GM20431 (cell line): ENCODE data around the gene CNPY2.
"Not testable (repeated sequence)": the region's sequence is repeated elsewhere in the genome, so short reads cannot be mapped to it uniquely, and the experiment has no call there.

Experiments
- in situ Hi-C: fragments of 300-500 bp; cut with MseI, MboI; formaldehyde crosslinking; loops from one replicate; pipeline ENCODE4 v1.15.0; 2020; ENCODE audit warnings: low sequenced_read_pairs; ENCODE audit not compliant: unreplicated experiment

The CNPY2 gene

DNA sequence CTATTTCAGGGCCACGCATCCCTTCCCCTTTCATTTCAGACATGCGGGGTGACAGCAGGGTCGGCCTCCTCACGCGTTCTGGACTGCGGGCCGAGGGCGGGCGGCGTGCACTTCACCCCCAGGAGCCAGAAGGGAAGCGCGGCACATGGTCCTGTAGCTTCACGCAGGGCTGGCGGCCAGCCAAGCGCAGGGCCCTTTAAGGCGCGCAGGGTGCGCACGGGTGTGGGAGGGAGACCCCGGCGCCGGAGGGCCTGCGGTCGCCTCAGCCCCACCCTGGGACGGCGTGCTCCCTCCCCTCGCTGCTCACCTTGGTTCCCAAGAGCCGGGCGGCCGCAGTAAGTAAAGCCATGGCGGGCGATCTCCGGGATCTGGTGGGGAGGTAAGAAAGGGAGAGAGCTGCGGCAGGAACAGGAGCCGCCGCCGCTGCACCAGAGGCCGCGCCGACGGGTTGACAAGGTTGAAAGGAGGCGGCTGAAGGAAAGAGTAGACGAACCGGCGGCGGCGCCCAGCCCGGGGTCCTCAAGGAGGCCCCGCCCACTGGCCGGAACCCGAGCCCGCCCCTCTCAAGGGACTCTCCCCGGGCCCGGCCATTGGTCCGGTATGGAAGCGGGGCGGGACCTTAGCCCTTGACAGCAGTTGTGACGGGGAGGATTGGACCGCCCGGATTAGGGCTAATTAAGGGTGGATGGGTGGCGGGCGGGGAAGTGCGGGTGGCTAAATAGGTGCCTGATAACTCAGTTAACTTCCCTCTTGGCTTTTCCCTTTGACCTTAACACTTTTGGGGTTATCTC, 15.7 kb downstream of the CNPY2 start, which contains the start of gene CS:
TSS of gene CS (minus strand) at position 478 of the 791 bp plus-strand sequence. CDS start at position 349, 129 bp downstream.
- in situ Hi-C loops: no loop called here

DNA sequence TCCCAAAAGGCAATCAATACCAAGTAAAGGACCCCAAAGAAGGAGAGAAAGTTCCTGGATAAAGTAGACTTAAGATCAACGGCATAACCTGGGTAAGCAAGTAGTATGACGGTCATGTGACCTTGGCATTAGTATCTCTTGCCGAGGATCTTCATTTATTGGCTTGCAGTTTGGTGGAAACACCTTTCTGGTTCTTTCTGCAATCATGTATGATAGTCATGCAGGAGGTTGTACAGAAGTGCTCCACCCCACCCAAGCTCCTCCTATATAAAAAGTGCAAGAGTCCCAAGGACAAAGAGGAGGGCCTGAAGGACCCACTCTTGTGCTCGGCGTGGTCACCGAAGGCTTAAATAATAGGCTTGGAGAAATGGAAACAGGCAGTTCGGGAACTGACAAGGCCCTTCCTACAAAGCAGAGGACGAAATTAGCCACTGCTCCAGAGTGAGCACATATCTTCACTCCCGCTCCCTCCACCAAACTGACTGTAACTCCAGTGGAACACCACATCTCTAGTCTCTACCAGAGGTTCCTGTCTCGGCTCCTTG, 16.4 kb downstream of the CNPY2 start:
- in situ Hi-C loops: no loop called here

DNA sequence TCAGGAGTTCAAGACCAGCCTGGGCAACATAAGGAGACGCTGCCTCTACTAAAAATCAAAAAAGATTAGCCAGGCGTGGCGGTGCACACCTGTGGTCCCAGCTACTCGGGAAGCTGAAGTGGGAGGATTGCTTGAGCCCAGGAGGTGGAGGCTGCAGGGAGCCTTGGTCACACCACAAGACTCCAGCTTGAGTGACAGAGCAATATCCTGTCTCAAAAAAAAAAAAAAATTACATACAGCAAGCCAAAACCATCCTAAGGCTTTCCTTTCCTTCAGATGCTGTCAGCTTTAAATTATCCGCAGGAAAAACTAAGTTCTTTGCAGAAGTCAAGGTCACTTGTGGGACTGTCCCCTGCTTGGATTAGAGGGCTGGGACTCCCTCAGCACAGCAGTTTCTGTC, 17.0 kb downstream of the CNPY2 start:
- in situ Hi-C loops: no loop called here

DNA sequence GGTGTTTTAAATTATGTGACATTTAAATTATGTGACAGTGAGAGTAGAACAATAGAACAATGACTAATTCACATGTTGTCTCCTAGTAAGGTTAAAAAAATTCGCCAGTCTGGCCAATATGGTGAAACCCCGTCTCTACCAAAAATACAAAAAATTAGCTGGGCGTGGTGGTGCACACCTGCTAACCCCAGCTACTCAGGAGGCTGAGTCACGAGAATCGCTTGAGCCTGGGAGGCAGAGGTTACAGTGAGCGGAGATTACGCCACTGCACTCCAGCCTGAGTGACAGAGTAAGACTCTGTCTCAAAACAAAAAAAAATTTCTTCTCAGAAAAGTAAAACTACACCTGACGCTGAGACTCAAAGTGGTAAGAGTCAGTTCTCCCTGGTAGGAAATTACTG, 18.4 kb downstream of the CNPY2 start:
- in situ Hi-C loops: no loop called here

DNA sequence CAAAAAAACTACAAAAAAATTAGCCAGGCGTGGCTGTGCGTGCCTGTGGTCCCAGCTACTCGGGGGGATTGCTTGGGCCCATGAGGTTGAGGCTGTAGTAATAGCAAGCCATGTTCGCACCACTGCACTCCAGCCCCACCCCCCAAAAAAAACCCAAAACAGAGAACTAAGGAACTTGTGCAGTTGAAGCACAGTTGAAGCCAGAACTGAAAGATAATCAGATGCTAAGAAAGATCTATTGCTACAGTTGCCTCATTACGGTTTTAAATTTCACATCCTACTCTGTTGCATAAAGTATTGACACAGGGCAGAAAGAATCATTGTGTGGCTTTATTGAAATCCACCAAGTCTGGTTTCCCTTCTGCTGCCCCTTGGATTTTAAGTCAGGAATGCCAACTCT, 19.5 kb downstream of the CNPY2 start:
- in situ Hi-C loops: no loop called here

DNA sequence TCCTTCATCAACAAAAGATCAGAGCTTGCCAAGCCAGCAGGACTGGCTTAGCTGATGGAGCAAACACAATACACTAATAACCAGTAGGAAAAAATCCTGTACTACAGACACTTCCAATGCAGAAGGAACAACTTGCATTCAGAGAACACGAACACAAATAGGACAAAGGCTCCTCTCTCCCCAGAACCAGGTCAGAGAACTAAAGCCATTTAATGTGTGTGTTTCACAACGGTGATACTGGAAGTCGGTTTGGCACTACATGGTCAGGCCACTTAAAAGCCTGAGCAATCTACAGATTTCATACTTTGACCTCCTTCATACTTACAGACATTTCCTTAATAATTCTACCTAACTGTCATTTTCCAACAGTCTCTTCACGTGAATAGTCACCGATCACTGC, 22.0 kb downstream of the CNPY2 start:
- in situ Hi-C loops: no loop called here

DNA sequence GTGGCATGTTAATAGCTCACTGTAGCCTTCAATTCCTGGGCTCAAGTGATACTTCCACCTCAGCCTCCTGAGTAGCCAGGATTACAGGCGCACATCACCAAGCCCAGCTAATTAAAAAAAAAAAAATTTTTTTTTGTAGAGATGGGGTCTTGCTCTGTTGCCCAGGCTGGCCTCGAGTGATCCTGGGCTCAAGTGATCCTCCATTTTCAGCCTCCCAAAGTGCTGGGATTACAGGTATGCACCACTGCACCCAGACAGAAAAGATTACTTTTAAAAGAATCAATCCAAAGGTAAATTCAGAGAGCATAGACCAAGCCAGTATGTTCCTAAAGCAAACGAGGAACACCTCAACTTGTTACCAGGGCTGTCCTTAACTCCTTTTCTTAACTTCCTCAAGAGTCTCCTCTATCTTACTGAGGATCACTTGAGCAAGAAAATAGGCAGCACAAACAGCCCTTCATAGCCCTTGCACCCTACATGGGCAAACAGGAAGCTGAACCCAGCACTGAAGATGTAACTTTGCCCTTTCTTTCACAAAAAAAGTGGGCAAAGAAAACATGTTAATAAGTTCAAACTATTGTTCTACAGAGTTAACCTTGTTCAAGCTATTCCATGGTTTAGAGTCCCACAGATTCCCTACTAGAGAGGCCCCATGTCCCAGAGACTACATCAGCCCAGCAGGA, 26.9 kb downstream of the CNPY2 start:
- in situ Hi-C loops: no loop called here

DNA sequence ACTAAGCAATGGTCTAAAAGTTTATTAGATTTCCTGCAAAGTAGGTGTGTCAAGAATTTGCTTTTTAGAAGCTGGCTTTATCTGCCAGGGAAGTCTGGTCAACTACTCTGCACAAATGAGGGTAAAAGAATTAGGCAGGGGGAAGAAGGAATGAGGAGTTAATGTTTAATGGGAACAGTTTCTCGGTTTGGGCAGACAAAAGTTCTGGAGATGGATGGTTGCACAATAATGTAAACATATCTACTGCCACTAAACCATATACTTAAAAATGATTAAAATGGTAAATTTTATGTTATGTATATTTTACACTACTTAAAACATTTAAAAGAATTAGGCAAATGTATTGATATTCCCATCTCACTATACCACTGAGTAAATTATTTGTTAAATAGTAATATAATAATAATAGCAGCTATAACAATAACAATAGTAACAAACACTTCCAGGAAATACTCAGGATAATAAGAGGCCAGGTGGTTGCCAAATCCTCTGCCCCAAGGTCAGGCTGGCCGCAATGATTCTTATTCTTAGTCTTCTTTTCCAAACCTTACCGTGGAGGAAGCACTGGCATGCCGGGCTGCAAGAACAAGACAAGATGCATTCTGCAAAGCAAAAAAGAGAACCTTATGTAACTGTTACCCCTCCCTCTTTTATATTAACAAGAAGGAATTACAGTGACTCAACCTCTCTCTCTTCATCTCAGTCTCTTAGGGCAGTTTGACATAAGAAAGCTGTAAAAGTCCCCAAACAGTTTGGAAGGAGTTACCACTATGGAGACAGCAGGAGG, 29.6 kb downstream of the CNPY2 start:
- in situ Hi-C loops: no loop called here

DNA sequence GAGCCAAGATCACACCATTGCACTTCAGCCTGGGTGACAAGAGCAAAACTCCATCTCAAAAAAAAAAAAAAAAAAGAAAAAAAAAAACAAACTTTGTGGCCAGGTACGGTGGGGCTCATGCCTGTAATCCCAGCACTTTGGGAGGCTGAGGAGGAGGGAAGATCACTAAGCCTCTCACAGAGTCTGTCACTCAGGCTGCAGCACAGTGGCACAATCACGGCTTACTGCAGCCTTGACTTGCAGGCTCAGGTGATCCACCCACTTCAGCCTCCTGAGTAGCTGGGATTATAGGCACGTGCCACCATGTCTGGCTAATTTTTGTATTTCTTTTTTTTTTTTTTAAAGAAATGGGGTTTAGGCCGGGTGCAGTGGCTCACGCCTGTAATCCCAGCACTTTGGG, 31.5 kb downstream of the CNPY2 start:
- in situ Hi-C loops: not testable (repeated sequence)

DNA sequence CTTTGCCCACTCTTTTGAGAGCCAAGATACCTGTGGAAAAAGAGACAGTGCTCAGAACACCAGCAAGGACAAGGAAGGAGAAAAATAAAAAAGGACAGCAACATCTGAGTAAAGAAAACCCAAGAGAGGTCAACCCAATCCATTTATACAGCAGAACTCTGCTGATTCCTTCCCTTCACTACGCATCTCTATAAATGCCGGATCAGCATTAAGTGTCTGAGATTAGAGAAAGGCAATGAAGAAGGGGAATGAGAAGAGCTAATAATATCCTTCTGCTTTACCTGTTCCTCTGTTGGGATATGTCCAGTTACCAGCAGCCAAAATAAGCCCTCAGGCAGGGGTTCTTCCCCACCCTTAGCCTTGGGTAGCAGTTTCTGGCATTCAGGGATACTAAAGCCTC, 33.2 kb downstream of the CNPY2 start:
- in situ Hi-C loops: no loop called here

DNA sequence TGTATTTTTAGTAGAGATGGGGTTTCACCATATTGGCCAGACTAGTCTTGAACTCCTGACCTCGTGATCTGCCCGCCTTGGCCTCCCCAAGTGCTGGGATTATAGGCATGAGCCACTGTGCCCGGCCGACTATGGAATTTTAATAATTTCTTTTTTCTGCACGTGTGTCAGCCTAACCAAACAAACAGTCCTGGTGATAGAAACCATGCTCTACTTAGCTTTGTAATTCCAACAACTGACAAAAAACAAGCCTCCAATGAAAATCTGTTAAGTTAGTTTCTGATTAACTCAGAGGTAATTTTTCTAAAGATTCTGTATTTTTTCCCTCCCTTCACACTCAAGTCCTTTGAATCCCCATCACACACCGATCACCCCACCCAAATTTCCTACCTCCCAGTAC, 33.8 kb downstream of the CNPY2 start:
- in situ Hi-C loops: no loop called here

DNA sequence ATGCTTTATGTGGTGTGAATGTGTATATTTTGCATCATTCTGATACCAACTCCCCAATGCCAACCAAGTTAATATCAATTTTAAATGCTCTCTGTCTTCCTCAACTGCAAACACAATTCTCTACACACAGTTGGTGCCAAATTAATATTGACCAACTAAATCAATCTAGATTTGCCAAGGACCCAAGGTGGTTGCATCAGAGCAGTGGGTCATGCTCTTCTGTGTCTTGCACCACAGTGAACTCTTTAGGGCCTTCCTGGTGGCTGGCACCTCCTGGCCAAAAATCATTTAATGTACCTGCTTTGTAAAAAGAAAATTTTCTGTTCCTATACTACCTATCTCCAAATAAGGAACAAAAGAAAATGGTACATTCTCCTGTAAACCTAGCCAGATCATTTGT, 34.9 kb downstream of the CNPY2 start:
- in situ Hi-C loops: no loop called here

DNA sequence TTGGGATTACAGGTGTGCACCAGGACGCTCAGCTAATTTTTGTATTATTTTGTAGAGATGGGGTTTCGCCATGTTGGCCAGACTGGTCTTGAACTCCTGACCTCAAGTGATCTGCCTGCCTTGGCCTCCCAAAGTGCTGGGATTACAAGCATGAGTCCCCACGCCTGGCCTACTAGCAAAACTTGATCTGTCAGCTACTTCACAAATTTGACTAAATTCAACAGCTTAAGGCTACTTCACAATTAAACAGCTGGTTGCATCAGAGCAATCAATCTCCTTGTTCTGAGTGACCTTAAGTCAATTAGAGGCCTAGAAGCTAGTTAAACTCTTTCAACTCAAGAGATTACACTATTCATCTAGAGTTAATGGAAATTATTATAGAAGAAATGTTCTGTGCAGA, 36.9 kb downstream of the CNPY2 start:
- in situ Hi-C loops: no loop called here

DNA sequence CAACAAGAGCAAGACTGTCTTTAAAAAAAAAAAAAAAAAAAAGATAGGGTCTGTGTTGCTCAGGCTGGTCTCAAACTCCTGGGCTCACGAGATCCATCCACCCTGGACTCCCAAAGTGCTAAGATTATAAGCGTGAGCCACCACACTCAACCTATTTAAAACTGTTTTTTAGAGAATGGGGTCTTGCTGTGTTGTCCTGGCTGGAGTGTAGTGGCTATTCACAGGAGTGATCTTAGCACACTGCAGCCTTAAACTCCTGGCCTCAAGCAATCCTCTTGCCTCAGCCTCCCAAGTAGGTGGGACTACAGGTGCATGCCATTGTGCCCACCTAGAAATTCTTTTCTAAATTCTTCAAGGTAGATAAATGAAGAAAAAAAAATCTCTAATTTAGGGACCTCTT, 41.5 kb downstream of the CNPY2 start:
- in situ Hi-C loops: no loop called here

DNA sequence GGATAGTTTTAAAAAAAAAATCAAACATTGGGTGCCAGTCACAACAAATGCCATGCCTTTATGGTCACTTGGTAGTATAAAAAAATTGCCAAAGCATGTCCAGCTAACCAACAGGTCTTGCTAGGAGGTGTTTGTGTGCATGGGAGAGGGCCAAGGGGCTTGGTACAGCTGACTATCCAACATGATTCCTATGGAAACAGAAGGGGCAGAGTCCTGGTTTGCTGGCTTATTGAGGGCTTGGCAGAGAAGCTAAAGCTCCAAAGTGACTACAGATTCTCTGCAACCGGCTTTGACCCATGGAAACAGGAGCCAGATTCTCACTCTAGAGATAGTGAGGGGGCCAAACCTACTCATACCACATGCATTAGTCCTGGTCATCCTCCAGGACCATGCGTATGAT, 43.3 kb downstream of the CNPY2 start:
- in situ Hi-C loops: not testable (repeated sequence)

DNA sequence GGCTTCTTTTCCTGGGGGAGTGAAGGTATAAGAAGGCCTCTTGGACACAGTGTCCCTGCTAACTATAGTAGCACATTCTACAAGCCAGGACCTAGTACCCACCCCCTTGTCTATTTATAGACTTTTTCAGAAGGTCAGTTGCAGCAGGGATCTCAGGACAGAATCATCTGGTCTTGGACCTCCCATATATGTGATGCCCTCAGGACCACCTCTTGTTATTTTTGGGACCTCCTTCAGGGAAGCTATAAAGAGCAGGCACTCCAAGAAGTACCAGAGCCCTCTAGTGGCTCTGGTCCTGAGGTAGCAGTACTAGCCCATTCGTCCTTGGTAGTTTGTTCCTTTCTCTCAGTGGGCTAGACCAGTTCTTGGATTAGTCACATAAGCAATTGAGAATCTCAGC, 44.8 kb downstream of the CNPY2 start:
- in situ Hi-C loops: no loop called here

DNA sequence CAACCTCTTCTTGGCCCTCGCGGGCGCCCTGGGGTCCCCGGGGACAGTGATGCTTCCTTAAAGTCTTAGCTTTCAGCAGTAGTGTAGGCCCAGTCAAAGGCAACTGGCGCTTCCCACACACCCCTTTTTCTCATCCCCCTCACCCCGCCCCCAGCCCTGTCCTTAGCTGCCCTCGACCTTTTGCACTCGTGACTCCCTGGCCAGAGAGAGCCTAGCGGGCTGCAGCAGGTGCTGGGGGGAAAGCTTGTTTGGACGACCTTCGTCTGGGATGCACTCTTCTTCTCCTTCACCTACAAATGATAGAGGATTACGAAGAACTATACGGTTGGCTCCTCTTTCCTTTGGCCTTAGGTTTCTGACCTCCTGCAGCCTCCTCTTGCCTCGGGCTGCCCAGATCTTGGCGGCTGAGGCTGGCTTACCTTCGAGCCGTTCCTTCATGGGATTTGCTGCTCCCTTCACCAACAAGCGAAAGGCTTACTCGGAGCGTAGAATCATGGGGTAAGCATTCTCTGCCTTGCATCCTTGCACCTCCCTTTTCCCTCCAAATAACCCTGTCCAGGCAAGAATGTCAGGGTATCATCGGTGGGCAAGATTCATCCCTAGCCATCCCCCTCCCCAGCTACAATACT, 48.2 kb downstream of the CNPY2 start:
- in situ Hi-C loops: no loop called here

DNA sequence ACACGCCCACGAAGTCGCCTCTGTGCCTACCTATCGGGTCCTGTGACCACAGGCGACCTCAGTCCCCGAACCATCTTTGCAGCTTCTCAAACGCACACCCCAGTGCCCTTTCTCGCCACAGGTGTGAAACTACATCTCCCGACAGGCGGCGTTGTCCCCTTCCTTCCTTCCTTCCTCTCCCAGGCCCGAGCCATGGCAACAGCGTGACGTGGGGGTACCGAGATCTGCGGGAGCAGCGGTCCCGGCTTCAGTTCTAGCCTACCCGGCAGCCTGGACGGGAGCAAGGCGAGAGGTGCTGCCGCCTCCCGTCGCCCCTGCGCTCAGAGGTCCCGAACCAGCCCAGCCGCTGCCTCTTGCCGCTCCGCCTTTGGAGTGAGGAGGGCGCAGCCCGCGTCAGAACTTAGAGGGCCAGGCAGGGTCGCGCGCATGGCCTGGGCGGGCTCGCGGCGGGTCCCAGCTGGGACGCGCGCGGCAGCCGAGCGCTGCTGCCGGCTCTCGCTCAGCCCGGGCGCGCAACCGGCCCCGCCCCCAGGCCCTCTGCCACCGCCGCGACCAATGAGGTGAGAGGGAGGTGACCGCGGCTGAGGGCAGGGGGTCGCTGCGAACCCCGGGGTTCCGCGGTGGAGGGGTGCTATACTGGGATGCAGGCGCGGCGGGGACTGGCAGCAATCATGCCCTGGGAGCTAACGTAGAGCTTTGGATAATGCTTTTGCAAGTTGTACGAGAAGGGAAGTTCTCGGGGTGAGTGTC, 48.9 kb downstream of the CNPY2 start, which contains the start of gene COQ10A:
TSS of gene COQ10A (plus strand) at position 250 of the 750 bp plus-strand sequence. CDS start at position 427, 177 bp downstream.
- in situ Hi-C loops: no loop called here

DNA sequence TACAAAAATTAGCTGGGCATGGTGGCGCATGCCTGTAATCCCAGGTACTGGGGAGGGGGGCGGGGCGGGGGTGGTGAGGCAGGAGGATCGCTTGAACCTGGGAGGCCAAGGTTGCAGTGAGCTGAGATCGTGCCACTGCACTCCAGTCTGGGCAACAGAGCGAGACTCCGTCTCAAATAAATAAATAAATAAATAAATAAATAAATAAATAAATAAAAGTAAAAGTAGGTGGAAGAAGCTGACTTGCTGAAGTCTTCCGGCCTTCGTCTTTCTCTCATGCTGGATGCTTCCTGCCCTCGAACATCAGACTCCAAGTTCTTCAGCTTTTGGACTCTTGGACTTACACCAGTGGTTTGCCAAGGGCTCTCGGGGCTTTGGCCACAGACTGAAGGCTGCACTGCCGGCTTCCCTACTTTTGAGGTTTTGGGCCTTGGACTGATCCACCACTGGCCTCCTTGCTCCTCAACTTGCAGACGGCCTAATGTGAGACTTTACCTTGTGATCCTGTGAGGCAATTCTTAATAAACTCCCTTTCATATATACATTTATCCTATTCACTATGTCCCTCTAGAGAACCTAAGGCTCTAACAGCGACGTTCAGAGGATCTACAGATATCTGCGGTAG, 49.6 kb downstream of the CNPY2 start:
- in situ Hi-C loops: not testable (repeated sequence)
